HG02763 (cell line): Measurements from ENCODE around the gene TUBA3E.
A peak's percentile ranks its signal among the peaks of the same experiment; 100 is the strongest.
"Not testable (repeated sequence)": the region's sequence is repeated elsewhere in the genome, so short reads cannot be mapped to it uniquely, and the experiment has no call there.

ENCODE experiments used
- ATAC-seq: cut with Tn5 transposase; IDR thresholded peaks from one replicate; pipeline ENCODE4 v1.9.1; 2021; ENCODE audit warnings: mild to moderate bottlenecking, moderate library complexity; ENCODE audit not compliant: unreplicated experiment

Gene TUBA3E

DNA sequence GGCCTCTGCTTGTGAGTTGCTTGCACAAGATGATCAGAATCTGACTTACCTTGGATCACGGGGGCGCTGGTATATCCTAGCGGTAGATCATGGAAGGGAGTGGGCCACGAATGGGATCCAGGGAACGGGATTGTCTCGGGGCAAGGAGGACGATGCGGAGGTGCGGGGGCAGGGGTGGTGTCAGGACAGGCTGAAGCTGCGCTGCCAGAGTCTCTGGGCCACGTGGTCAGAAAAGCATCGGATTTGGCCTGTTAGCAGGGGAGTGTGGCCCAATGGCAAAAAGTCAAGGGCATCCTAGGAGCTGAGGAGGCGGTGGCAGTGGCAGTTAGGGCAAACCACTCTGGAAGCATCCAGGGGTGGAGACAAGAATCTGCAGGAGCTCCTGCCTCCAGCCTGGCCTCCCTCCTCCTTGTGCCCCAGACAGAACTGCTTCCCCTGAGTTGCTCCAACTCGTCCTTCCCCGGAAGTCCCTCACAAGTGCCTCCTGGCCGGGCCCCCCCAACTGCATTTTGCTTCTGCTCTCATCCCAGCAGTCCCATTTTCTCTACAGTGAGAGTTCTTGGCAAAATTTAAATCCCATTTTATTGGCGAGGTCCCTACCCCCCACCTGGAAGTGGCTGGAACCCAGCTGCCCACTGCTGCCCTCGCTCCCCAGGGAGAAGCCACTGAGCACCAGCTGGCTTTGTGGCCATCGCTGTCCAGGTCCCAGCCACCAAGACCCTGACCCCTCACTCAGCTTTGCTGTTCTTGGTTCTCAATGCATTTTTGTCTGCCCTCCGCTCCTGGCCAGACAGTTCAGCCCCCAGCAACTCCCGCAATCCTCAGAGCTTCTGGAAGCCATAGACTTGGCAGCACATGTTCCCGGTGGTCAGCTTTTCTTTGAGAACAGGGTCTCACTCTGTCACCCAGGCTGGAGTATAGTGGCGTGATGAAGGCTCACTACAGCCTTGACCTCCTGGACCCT lies 47.8 kb downstream of the TUBA3E start:
- no peak for ATAC-seq

- not testable (repeated sequence) for ATAC-seq
Measured at GRCh38 chr2:130148515-130148914, 49.7 kb downstream of the TUBA3E start.

GRCh38 chr2:130145006-130145414 lies 53.2 kb downstream of the TUBA3E start, which contains the start of gene CCDC74B:
Gene CCDC74B, minus strand, starts transcription at chr2:130145112. Its CDS starts 116 bp downstream, at chr2:130144996.
- peak; percentile 92 for ATAC-seq

DNA sequence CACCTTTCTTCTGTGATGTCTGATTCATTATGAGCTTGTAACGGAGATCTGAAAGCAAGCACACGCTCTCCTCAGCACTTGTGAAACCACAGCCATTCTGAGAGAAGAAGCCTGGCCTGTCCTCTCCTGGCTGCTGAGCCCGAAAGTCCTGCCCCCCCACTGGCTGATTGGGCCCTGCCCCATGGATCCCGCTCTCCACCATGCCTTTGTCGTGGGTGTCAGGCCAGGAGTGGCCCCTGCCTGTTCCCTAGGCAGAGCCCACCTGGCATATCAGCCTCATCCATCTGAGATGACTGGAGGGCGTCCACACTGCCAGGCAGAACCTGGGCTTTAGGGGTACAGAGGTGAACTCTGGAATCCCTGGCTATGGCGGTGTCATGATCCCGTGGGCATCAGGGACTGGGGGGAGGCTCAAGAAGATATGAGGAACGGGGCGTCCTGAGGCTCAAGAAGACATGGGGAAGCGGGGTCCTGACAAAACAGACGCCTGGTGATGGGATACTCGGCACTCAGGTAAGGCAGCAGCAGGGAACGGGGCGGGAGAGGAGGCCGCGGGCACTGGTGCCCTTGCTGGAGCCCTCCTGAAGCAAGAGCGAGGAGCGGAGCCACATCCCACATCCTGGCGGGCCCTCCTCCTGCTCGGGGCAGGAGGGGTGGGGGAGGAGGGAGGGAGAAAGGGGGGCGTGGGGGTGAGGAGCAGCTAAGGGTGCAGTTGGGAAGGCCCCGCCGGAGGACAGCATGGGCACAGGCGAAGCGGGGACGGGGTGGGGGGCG lies 54.8 kb downstream of the TUBA3E start:
- not testable (repeated sequence) for ATAC-seq

GRCh38 chr2:130142396-130143265 lies 55.6 kb downstream of the TUBA3E start:
- ATAC-seq: not testable (repeated sequence)
